Activated gamma-delta T cell treated with Interleukin-2 at 50 U/mL for 16 hours (primary cell): Measurements from ENCODE around the gene HPF1.
"Not testable (repeated sequence)": the region's sequence is repeated elsewhere in the genome, so short reads cannot be mapped to it uniquely, and the experiment has no call there.

Experiments
- DNase-seq: peaks from one replicate; pipeline ENCODE4 v3.0.0-alpha.2; 2020

The HPF1 gene

GRCh38 chr4:169757575-169758184 lies at the start of gene HPF1:
TSS of gene HPF1 (minus strand) at chr4:169757944. CDS start at chr4:169757877, 67 bp downstream.
- DNase-seq, result peak; percentile 92

- not testable (repeated sequence) for DNase-seq
These were observed 49.0 kb upstream of the HPF1 start for GRCh38 chr4:169806770-169807169.

- no peak for DNase-seq
These were observed 45.7 kb upstream of the HPF1 start for GRCh38 chr4:169803413-169803812.

- DNase-seq, result no peak
These were observed 45.1 kb upstream of the HPF1 start for GRCh38 chr4:169802873-169803272.

- no peak for DNase-seq
These were observed 42.8 kb upstream of the HPF1 start for GRCh38 chr4:169800541-169800940.

- DNase-seq, result no peak
These were observed 41.5 kb upstream of the HPF1 start for GRCh38 chr4:169799260-169799659.

- no peak for DNase-seq
These were observed 37.8 kb upstream of the HPF1 start for GRCh38 chr4:169795585-169795984.

GRCh38 chr4:169791527-169792156 lies 33.9 kb upstream of the HPF1 start:
- DNase-seq, result peak; percentile 6

- DNase-seq, result no peak
These were observed 33.3 kb upstream of the HPF1 start for GRCh38 chr4:169791062-169791461.

- peak; percentile 44 for DNase-seq
These were observed 17.0 kb upstream of the HPF1 start for GRCh38 chr4:169774466-169775445.

- DNase-seq, result no peak
These were observed 16.1 kb upstream of the HPF1 start for GRCh38 chr4:169773889-169774288.

- not testable (repeated sequence) for DNase-seq
These were observed 13.9 kb upstream of the HPF1 start for GRCh38 chr4:169771556-169772080.

GRCh38 chr4:169770416-169770815 lies 12.7 kb upstream of the HPF1 start:
- no peak for DNase-seq

- no peak for DNase-seq
These were observed 10.6 kb upstream of the HPF1 start for GRCh38 chr4:169768385-169768784.

- no peak for DNase-seq
These were observed 9.0 kb upstream of the HPF1 start for GRCh38 chr4:169766741-169767140.

- DNase-seq, result no peak
These were observed 8.1 kb upstream of the HPF1 start for GRCh38 chr4:169765835-169766234.

- DNase-seq, result no peak
These were observed 4.1 kb upstream of the HPF1 start for GRCh38 chr4:169761846-169762245.

GRCh38 chr4:169758401-169758962 lies 738 bp upstream of the HPF1 start:
- no peak for DNase-seq

GRCh38 chr4:169756971-169757574 lies 671 bp downstream of the HPF1 start:
- DNase-seq, result no peak

- no peak for DNase-seq
These were observed 12.5 kb downstream of the HPF1 start for GRCh38 chr4:169745291-169745690.

- no peak for DNase-seq
These were observed 13.1 kb downstream of the HPF1 start for GRCh38 chr4:169744601-169745000.

- no peak for DNase-seq
These were observed 16.2 kb downstream of the HPF1 start for GRCh38 chr4:169741569-169741968.

GRCh38 chr4:169738604-169739003 lies 19.1 kb downstream of the HPF1 start:
- not testable (repeated sequence) for DNase-seq
